ENCODE results near the gene SDR9C7. TPM values are rescaled to one million over a fixed set of nuclear protein-coding genes. Genes with fewer than 3 reads are reported as not detected.
"Not testable (repeated sequence)": the region's sequence is repeated elsewhere in the genome, so short reads cannot be mapped to it uniquely, and the experiment has no call there.

SDR9C7 gene
- polyA plus RNA-seq, 3 donors, result not detected

- H3K27ac ChIP-seq (ENCODE audit: low read depth in 1 of 2, low read length in 2 of 2); H3K79me2 ChIP-seq (ENCODE audit: insufficient read depth, low read length); H3K4me3 Mint-ChIP-seq; H3K9me3 ChIP-seq (replicated peaks in 1 of 2; ENCODE audit: control insufficient read depth in 1 of 2, insufficient read depth in 1 of 2, low read length in 2 of 2); H3K27me3 ChIP-seq (ENCODE audit: control insufficient read depth in 2 of 2, insufficient read depth in 2 of 2, low read length in 2 of 2); H3K36me3 Mint-ChIP-seq; DNase-seq; H3K36me3 ChIP-seq (replicated peaks in 1 of 2; ENCODE audit: control insufficient read depth in 1 of 2, insufficient read depth in 2 of 2, low read length in 2 of 2); H3K27ac Mint-ChIP-seq; H3K4me1 Mint-ChIP-seq; H3K4me1 ChIP-seq (ENCODE audit: control insufficient read depth in 1 of 2, insufficient read depth in 2 of 2, low read length in 2 of 2); intact Hi-C loops (cut with micrococcal nuclease); H2AFZ ChIP-seq (ENCODE audit: insufficient read depth, low read depth, low read length, poor library complexity, severe bottlenecking); H3K4me3 ChIP-seq (replicated peaks in 1 of 3; ENCODE audit: low read depth in 2 of 3, low read length in 3 of 3); H3K9ac ChIP-seq (ENCODE audit: insufficient read depth, low read length, poor library complexity, severe bottlenecking); H4K20me1 ChIP-seq (ENCODE audit: insufficient read depth, low read length); H3K4me2 ChIP-seq (replicated peaks; ENCODE audit: extremely low read depth, low read length, poor library complexity, severe bottlenecking): not testable (repeated sequence)
- peaks cover 11 to 36% (median 20%) of the 10 kb centered on the region in 7 donors for H3K9me3 Mint-ChIP-seq
- 100% methylated on average over 1 of the region's 27 CpGs for WGBS (ENCODE audit: insufficient coverage)
- peaks cover 3 to 11% (median 7%) of the 10 kb centered on the region in 3 donors for H3K27me3 Mint-ChIP-seq (ENCODE audit: low read depth in 3 of 3)
Measured at GRCh38 chr12:56963557-56963956, 29.3 kb upstream of the SDR9C7 start.

GRCh38 chr12:56962247-56962646 is 28.0 kb upstream of the SDR9C7 start:
- H3K27me3 Mint-ChIP-seq (ENCODE audit: low read depth in 3 of 3); DNase-seq; H3K79me2 ChIP-seq (ENCODE audit: insufficient read depth, low read length); H3K4me3 Mint-ChIP-seq; H3K36me3 Mint-ChIP-seq; H4K20me1 ChIP-seq (ENCODE audit: insufficient read depth, low read length); H3K36me3 ChIP-seq (replicated peaks in 1 of 2; ENCODE audit: control insufficient read depth in 1 of 2, insufficient read depth in 2 of 2, low read length in 2 of 2); H3K27me3 ChIP-seq (ENCODE audit: control insufficient read depth in 2 of 2, insufficient read depth in 2 of 2, low read length in 2 of 2); H2AFZ ChIP-seq (ENCODE audit: insufficient read depth, low read depth, low read length, poor library complexity, severe bottlenecking); H3K4me3 ChIP-seq (replicated peaks in 1 of 3; ENCODE audit: low read depth in 2 of 3, low read length in 3 of 3); H3K4me2 ChIP-seq (replicated peaks; ENCODE audit: extremely low read depth, low read length, poor library complexity, severe bottlenecking); H3K27ac Mint-ChIP-seq; H3K27ac ChIP-seq (ENCODE audit: low read depth in 1 of 2, low read length in 2 of 2); intact Hi-C loops (cut with micrococcal nuclease); H3K4me1 ChIP-seq (ENCODE audit: control insufficient read depth in 1 of 2, insufficient read depth in 2 of 2, low read length in 2 of 2); H3K4me1 Mint-ChIP-seq; H3K9ac ChIP-seq (ENCODE audit: insufficient read depth, low read length, poor library complexity, severe bottlenecking): not testable (repeated sequence)
- peaks cover 17 to 45% (median 29%) of the 10 kb centered on the region in 7 donors for H3K9me3 Mint-ChIP-seq
- H3K9me3 ChIP-seq (replicated peaks in 1 of 2; ENCODE audit: control insufficient read depth in 1 of 2, insufficient read depth in 1 of 2, low read length in 2 of 2), result peaks cover 10 to 13% of the 10 kb centered on the region in 2 donors
- WGBS (ENCODE audit: insufficient coverage), result no CpG with 5 or more reads among the region's 4 CpGs

- Mint-ChIP-seq H3K27me3 (ENCODE audit: low read depth in 3 of 3) (peaks cover 3 to 10% (median 8%) of the 10 kb centered on the region in 3 donors), H3K9me3 (peaks cover 10 to 35% (median 20%) of the 10 kb centered on the region in 7 donors), H3K4me3 (no peak overlapping the region), H3K36me3 (no peaks in the 10 kb centered on the region), H3K4me1 (peaks cover 9% of the 10 kb centered on the region), H3K27ac (no peak overlapping the region)
- DNase-seq, result no peak
- H3K4me1 ChIP-seq (ENCODE audit: control insufficient read depth in 1 of 2, insufficient read depth in 2 of 2, low read length in 2 of 2), result no peaks in the 10 kb centered on the region
- no peaks in the 10 kb centered on the region for H4K20me1 ChIP-seq (ENCODE audit: insufficient read depth, low read length)
- H3K36me3 ChIP-seq (replicated peaks in 1 of 2; ENCODE audit: control insufficient read depth in 1 of 2, insufficient read depth in 2 of 2, low read length in 2 of 2), result no peaks in the 10 kb centered on the region
- H2AFZ ChIP-seq (ENCODE audit: insufficient read depth, low read depth, low read length, poor library complexity, severe bottlenecking), result no peak overlapping the region
- H3K4me2 ChIP-seq (replicated peaks; ENCODE audit: extremely low read depth, low read length, poor library complexity, severe bottlenecking), result no peak overlapping the region
- H3K79me2 ChIP-seq (ENCODE audit: insufficient read depth, low read length), result no peaks in the 10 kb centered on the region
- H3K9ac ChIP-seq (ENCODE audit: insufficient read depth, low read length, poor library complexity, severe bottlenecking), result no peak overlapping the region
- peaks cover 10 to 13% of the 10 kb centered on the region in 2 donors for H3K9me3 ChIP-seq (replicated peaks in 1 of 2; ENCODE audit: control insufficient read depth in 1 of 2, insufficient read depth in 1 of 2, low read length in 2 of 2)
- H3K27me3 ChIP-seq (ENCODE audit: control insufficient read depth in 2 of 2, insufficient read depth in 2 of 2, low read length in 2 of 2), result no peaks in the 10 kb centered on the region
- 86% methylated on average over 2 of the region's 2 CpGs for WGBS (ENCODE audit: insufficient coverage)
- intact Hi-C loops (cut with micrococcal nuclease), result no loop called here
- H3K4me3 ChIP-seq (replicated peaks in 1 of 3; ENCODE audit: low read depth in 2 of 3, low read length in 3 of 3), result no peak overlapping the region
- H3K27ac ChIP-seq (ENCODE audit: low read depth in 1 of 2, low read length in 2 of 2), result no peak overlapping the region
- no peak for TF ChIP-seq CTCF (IDR thresholded peaks at IDR 0.05)
Measured at GRCh38 chr12:56958422-56958821, 24.2 kb upstream of the SDR9C7 start.
